8988T (cell line): ENCODE data around the gene CYS1.
"Not testable (repeated sequence)": the region's sequence is repeated elsewhere in the genome, so short reads cannot be mapped to it uniquely, and the experiment has no call there.

Experiments
- DNase-seq: peaks from one replicate; pipeline ENCODE4 v3.0.0; 2011

The CYS1 gene

DNA sequence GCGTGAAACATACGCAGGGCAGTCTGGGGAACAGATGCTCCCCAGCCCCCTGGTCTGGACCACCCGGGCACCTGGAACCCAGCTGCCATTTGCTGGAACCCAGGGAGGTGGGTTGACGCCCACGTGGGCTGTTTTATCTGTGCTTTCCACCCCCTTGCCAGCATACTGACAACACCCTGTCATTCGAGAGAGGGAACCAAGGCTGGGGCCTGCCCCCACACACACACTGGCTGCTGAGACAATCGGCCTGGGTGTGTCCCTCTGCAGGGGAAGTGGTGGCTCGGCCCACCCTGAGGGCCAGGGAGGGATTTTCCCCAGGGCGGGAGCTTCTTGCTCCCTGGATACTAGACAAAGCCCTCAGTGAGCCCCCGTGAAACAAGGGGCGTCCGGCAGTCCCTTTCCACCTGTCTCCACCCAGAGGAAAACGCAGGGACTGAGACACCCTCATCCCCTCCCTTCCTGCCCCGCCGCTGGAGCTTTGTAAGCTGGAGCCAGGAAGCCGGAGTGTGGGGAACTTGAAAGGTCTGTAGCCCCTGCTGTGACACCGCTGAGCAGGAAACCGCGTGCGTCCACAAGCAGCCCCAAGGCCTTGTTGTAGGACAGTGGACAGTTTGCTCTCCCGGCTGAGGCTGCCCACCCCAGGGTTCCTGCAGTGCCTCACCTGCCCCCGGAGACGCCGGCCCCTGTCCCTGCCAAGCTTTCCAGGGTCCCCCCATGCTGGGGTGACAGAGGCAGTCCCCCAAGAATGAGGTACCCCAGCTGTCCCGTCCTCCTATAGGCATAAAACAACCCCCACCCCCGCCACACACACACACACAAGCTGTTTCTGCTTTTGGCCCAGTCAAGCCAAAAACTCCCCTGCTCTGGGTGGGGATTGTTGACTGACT lies 51.0 kb downstream of the CYS1 start:
- DNase-seq, result peak; percentile 55

DNA sequence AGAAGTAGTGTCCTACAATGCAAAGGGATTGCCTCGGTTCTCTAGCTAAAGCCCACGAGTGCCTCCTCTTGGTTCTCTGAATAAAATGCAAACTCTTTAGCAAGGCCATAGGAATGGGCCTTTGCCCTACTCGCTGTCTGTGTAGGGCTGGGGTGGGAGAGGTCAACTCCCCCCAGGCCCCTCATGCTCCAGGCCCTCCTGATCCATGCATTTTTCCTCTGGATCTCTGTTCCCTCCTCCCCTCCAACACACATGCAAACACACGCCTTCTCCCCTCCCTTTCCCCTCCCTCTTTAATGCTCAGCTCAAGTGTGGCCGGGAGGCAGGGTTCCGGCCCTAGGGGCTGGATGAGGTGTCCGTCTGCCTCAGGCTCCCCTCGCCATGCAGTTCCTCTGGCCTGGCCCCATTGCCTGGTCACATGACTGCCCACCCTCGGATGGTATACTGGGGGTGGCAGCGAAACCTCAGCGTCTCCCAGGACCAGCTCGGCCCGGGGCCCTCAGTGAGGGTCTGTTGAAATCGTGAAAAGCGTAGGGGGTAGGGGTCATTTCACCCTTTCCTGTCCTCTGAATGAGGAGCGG lies 51.7 kb downstream of the CYS1 start:
- DNase-seq, result no peak

DNA sequence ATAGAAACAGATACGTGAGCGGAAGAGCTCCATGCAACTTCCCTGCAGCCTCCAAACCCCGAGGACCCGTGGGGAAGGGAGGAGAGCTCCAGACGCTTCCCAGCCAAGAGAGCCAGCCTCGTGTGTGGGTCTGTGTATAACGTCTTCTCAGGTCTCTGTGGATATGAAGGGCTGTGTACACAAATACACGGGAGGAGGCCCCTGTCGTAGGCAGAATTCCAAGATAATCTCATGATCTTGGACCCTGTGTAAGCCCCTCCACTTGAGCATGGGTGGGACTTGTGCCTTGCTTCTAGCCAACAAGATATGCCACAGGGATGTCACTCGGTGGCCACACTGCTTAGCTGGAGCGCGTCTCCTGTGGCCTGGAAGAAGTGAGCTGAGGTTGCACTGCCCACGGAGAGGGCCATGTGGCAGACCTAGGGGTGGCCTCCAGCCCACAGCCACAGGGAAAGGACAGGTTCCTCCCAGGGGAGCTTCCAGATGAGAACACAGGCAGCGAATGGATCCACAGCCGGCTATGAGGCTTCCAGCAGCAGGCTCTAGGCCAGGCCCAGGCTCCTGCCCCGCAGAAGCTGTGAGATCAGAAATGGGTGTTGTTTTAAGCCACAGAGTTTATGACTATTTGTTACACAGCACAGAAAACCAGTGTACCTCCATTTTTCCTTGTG lies 52.4 kb downstream of the CYS1 start:
- no peak for DNase-seq

DNA sequence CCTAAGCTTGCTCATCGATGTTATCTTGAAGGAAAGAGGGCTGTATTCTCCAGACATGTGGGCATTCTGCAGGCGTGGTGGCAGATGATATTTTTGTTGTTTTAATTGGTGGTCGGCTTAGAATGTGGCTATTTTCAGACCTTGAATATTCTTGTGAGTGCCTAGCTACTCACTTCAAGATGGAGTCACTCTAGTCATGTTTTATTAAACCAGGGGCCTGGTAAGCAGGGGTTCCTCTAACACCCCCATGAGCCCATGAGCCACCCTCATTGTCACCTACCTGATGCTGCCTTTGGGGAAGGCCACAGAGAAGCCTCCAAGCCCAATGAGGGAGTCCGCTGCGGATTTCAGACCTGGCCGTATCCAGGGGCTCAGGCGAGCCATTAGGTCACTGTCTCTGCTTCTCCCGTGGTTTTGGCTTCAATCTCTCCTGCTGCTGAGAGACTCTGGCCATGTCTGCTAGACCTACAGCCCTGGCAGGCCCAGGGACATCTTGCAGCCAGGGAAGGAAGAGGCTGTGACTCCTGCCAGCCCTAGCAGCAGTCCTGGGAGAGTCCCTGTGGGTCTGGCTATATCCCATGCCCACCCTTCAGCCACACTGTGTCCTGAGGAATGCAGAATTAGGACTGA lies 53.2 kb downstream of the CYS1 start:
- no peak for DNase-seq

DNA sequence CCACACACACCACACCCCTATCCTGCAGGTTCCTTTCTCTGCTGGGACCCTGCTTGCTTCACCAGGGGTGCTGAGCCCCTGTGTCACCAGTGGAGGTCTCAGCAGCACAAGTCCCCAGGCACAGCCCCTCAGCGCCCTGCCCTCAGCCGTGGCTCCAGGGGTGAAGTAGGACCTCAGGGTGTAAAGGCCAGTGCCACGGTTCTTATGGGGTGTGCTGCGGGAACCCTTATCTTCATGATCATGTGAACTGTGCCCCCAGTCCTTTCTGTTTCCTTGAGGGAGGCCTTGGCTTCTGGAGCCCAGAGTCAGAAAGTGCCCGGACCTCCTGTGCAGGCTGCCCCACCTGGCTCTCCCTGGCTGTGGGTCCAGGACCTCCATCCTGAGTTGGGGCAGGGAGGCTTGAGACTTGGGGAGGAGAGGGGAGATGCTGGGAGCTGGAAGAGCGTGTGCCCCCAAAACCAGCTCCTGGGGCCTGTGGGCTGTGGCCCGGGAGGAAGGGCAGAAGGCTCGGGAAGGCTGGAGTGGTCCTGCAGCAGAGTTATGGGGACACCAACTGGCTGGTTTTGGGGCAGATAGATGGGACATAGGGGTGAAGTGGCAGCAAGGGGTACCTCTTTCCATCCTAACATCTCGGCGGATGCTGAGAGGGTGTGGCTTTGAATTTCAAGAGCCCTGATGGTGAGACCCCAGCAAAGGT lies 57.1 kb downstream of the CYS1 start:
- DNase-seq, result no peak

DNA sequence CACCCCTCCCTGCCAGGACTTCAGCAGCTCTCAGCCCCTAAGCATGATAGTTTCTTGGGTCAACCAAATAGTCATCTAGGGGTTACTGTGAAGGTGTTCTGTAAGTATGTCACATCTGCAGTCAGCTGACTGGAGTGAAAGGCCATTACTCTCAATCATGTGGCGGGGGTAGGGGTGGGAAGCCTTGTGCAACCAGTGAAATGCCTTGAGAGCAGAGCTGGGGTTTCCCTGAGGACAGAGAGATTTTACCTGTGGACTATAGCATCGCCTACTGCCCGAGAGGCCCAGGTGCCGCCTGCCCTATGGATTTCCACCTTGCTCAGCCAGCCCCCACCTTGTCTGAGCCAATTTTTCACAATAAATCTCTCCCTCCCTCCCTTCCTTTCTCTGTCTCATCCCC lies 57.8 kb downstream of the CYS1 start:
- no peak for DNase-seq

DNA sequence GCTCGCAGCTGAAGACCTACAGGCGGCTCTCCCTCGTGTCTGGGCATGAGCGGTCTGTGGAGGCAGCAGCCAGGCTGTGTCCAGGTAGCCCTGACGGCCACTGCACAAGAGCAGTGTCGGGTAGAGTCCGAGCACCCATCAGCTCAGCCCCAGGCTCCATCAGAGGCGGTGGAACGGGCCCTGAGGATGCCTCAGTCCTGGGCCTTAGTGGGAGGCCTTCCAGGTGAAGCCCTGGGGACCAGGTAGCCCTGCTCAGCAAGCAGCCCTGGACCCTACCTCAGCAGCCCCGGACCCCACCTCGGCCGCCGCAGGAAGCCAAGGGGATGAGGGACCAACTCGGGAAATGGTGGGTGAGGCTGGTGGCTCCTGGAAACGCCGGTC lies 58.2 kb downstream of the CYS1 start:
- DNase-seq, result no peak

DNA sequence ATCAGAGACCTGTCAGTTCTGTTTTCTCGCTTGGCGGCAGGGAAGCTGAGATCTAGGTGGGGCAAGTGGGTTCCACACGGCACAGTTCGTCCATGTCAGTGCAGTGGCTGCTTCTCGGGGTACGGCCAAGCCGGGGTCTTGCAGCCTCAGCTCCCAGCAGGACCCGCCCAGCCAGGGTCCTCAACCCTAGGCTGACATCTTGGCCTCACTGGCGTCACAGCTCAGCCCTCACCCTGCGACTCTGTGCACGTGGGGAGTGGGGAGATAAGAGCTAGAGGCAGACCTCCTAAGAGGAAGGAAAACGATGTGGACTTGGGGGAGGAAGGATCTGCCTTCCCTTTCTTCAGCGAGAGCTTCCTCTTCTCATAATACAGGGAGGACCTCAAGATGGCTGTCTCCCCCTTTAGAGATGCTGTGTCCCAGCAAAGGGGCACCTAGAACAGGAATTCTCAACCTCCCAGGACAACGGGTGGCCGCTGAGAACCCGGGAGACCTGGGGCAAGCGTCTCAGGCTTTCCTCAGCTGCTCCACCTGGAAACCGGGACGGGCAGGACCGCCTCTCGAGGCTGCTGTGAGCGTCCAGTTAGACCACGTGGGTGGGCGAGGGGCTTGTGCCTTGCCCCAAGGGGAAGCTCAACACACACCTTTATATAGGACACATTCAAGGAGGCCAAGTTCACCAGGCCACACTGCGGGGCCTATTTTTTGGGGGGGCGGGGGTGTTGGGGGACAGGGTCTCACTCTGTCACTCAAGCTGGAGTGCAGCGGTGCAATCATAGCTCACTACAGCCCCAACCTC lies 60.4 kb downstream of the CYS1 start:
- DNase-seq, result no peak

DNA sequence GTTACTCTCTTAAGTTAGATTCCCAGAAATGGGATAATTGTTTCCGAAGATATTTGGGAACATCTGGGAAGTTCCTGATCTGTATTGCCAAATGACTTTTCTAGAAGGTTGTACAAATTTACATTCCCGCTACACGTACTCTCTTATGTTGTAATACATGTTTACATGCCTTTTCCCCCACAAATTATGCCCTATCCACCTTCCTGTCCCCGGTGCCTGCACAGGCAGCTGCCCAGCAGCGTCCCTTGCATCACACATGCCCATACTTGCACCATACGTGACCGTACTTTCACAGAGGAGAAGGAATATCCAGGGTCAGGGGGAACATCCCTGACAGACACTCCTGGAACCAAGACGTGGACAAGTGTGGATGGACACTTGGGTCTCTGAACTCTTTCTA lies 61.0 kb downstream of the CYS1 start:
- no peak for DNase-seq

DNA sequence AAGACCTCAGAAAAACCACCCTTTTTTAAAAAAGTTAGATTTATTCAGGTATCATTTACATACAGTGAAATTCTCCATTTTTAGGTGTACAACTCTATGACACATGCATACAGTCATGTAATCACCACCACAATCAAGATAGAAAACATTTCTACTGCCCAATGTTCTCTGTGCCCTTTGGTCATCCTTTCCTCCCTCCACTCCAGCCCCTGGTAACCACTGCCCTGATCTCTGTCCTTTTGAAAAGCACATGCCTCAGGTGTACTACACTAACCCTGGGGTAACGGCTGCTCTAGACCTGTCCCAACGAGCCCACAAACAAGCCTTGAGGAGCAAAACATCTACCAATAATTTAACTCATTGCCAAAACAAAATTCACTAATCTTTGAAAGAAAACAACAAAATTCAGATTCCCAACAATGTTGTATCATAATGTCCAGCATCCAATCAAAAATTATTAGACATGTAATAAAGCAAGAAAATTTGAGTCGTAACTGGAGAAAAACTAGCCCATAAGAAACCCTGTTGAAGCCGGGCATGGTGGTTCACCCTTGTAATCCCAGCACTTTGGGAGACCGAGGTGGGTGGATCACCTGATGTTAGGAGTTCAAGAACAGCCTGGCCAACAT lies 62.8 kb downstream of the CYS1 start:
- no peak for DNase-seq

DNA sequence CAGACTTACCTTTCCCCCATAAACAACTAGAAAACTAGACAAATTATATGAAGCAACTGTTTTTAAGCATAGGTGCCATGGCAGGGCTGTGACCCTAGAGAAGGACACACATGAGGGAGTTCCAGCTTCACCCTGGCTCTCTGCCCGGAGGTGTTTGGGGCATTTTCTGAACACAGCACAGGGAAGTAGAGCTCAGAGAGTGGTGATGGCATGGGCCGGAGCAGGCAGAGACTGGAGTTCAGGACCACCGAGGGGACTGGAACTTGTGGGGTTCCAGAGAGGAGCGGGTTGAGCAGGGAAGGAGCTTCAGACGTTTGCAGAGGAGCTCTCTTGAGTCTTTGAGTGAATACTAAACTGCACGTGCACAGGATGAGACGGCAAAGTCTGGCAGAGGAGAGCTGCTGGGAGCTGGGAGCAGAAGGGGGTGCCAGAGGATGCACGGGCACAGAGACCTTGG lies 63.4 kb downstream of the CYS1 start:
- DNase-seq, result no peak

DNA sequence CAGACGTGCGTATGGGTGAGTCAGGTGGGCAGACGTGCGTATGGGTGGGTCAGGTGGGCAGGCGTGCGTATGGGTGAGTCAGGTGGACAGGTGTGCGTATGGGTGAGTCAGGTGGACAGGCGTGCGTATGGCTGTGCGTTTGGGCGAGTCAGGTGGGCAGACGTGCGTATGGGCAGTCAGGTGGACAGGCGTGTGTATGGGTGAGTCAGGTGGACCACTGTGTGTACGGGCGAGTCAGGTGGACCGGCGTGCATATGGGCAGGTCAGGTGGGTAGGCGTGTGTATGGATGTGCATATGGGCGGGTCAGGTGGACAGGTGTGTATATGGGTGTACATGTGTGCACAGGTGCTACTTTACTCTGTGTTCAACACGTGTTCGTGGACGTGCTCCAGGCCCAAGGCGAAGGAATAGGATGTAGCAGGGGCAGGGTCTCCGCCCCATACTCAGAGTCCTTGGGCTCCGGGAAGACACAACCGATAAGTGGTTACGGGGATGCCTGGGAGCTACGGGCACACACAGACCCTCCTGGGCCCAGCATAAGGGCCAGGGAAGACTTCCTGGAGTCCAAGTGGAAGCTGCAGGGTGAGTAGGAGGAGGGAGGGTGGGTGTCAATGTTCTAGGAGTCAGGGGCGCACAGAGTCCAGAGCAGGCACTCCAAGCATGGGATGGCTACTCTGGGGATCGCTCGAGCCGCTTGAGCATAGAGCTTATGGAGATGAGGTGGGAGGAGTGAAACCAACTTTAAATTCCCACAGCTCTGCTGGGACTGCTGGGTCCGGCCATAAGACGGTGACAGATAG lies 64.0 kb downstream of the CYS1 start:
- no peak for DNase-seq

DNA sequence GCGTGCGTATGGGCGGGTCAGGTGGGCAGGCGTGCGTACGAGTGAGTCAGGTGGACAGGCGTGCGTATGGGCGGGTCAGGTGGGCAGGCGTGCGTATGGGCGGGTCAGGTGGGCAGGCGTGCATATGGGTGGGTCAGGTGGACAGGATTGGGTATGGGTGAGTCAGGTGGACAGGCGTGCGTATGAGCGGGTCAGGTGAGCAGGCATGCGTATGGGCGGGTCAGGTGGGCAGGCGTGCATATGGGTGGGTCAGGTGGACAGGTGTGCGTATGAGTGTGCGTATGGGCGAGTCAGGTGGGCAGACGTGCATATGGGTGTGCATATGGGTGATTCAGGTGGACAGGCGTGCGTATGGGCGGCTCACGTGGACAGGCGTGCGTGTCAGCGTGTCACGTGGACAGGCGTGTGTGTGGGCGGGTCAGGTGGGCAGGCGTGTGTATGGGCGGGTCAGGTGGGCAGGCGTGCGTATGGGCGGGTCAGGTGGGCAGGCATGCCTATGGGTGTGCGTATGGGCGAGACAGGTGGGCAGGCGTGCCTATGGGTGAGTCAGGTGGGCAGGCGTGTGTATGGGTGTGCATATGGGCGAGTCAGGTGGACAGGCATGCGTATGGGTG lies 64.7 kb downstream of the CYS1 start:
- not testable (repeated sequence) for DNase-seq

DNA sequence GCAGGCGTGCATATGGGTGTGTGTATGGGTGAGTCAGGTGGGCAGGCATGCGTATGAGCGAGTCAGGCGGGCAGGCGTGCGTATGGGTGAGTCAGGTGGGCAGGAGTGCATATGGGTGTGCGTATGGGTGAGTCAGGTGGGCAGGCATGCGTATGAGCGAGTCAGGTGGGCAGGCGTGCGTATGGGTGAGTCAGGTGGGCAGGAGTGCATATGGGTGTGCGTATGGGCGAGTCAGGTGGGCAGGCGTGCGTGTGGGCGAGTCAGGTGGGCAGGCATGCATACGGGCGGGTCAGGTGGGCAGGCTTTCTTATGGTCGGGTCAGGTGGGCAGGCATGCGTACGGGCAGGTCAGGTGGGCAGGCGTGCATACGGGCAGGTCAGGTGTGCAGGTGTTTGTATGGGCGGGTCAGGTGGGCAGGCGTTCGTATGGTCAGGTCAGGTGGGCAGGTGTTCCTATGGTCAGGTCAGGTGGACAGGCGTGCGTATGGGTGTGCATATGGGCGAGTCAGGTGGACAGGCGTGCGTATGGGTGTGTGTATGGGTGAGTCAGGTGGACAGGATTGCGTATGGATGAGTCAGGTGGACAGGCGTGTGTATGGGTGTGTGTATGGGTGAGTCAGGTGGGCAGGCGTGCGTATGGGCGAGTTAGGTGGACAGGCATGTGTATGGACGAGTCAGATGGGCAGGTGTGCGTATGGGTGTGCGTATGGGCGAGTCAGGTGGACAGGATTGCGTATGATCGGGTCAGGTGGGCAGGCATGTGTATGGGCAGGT lies 65.6 kb downstream of the CYS1 start:
- no peak for DNase-seq

DNA sequence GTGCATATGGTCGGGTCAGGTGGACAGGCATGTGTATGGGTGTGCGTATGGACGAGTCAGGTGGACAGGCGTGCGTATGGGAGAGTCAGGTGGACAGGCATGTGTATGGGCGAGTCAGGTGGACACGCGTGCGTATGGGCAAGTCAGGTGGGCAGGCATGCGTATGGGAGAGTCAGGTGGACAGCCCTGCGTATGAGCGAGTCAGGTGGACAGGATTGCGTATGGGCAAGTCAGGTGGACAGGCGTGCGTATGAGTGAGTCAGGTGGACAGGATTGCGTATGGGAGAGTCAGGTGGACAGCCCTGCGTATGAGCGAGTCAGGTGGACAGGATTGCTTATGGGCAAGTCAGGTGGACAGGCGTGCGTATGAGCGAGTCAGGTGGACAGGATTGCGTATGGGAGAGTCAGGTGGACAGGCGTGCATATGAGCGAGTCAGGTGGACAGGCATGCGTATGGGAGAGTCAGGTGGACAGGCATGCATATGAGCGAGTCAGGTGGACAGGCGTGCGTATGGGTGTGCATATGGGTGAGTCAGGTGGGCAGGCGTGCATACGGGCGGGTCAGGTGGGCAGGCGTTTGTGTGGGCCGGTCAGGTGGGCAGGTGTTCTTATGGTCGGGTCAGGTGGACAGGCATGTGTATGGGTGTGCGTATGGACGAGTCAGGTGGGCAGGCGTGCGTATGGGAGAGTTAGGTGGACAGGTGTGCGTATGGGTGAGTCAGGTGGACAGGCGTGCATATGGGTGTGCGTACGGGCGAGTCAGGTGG lies 66.4 kb downstream of the CYS1 start:
- DNase-seq, result not testable (repeated sequence)

DNA sequence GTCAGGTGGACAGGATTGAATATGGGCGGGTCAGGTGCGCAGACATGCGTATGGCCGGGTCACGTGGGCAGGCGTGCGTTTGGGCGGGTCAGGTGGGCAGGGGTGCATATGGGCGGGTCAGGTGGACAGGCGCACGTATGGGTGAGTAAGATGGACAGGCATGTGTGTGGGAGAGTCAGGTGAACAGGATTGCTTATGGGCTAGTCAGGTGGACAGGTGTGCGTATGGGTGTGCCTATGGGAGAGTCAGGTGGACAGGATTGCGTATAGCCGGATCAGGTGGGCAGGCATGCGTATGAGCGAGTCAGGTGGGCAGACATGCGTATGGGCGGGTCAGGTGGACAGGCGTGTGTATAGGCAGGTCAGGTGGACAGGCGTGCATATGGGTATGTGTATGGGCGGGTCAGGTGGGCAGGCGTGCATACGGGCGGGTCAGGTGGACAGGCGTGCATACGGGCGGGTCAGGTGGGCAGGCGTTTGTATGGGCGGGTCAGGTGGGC lies 67.2 kb downstream of the CYS1 start:
- DNase-seq, result no peak

DNA sequence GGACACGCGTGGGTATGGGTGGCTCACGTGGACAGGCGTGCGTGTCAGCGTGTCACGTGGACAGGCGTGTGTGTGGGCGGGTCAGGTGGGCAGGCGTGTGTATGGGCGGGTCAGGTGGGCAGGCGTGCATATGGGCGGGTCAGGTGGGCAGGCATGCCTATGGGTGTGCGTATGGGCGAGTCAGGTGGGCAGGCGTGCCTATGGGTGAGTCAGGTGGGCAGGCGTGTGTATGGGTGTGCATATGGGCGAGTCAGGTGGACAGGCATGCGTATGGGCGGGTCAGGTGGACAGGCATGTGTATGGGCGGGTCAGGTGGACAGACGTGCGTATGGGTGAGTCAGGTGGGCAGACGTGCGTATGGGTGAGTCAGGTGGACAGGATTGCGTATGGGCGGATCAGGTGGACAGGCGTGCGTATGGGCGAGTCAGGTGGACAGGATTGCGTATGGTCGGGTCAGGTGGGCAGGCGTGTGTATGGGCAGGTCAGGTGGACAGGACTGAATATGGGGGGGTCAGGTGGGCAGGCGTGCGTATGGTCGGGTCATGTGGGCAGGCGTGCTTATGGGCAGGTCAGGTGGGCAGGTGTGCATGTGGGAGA lies 67.7 kb downstream of the CYS1 start:
- not testable (repeated sequence) for DNase-seq
